T-helper 17 cell (primary cell): ENCODE results near the gene LRP8. TPM values are rescaled to one million over a fixed set of nuclear protein-coding genes. Genes with fewer than 3 reads are reported as not detected.

Experiments
- ATAC-seq: fragments of 150-1000 bp; cut with Tn5 transposase; 2 replicates; pipeline ENCODE4 v1.10.0; 2021; ENCODE audit warnings: mild to moderate bottlenecking, moderate library complexity
- DNase-seq, 3 donors: peaks; one replicate each; pipeline versions ENCODE4 v3.0.0 to v3.0.0-alpha.2; 2020 to 2021
- H3K9me3 ChIP-seq: one replicate; pipeline ENCODE4 v1.7.0; 2013; ENCODE audit warnings: low read length, mild to moderate bottlenecking; ENCODE audit not compliant: control insufficient read depth, poor library complexity, severe bottlenecking
- H3K27ac Mint-ChIP-seq: one replicate; pipeline ENCODE4 v1.8.0; 2022; ENCODE audit warnings: mild to moderate bottlenecking, moderate library complexity, mixed read lengths
- H3K27me3 Mint-ChIP-seq: one replicate; pipeline ENCODE4 v1.8.0; 2022; ENCODE audit warnings: mixed read lengths
- H3K36me3 Mint-ChIP-seq: one replicate; pipeline ENCODE4 v1.8.0; 2022; ENCODE audit warnings: low read depth, mixed read lengths
- H3K4me1 Mint-ChIP-seq: one replicate; pipeline ENCODE4 v1.8.0; 2022; ENCODE audit warnings: mild to moderate bottlenecking, mixed read lengths
- H3K4me3 Mint-ChIP-seq: one replicate; pipeline ENCODE4 v1.8.0; 2022; ENCODE audit warnings: mild to moderate bottlenecking, moderate library complexity, mixed read lengths
- total RNA-seq, 4 donors: library from RNA in 2 of 4; stranded (reverse) in 2 of 4; gene quantifications; one replicate each; pipeline ENCODE4 v1.2.3 and lab custom pipeline; 2022 to 2026

Gene LRP8
- total RNA-seq, 2 donors from 2014 or later, result 15.1 to 18.6 TPM

DNA sequence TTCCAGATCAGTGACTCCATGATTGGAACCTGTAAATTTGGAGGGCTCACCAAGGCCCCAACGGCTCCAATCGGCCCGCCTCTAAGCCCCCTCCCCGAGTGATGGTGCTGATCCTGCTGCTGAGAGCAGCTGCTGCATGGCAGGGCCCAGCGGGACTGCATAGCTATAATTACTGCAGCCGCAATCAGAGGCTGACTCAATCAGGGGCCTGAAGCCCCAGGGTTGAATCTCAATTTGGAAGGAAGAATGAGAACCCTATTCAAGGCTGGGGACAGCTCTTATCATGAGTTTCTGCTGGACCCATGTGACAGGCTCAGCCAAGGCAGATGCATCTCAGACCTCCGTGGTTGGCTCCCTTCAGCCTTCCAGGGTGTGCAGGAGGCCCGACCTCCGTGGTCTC is 46.7 kb downstream of the LRP8 start:
- no peak for ATAC-seq
- H3K9me3 ChIP-seq, result no peaks in the 10 kb centered on the region
- no peaks in the 10 kb centered on the region for H3K36me3 Mint-ChIP-seq
- H3K4me1 Mint-ChIP-seq, result peaks cover 2% of the 10 kb centered on the region
- H3K27ac Mint-ChIP-seq, result no peak overlapping the region
- H3K27me3 Mint-ChIP-seq, result no peaks in the 10 kb centered on the region
- DNase-seq, result no peak
- H3K4me3 Mint-ChIP-seq, result no peak overlapping the region

DNA sequence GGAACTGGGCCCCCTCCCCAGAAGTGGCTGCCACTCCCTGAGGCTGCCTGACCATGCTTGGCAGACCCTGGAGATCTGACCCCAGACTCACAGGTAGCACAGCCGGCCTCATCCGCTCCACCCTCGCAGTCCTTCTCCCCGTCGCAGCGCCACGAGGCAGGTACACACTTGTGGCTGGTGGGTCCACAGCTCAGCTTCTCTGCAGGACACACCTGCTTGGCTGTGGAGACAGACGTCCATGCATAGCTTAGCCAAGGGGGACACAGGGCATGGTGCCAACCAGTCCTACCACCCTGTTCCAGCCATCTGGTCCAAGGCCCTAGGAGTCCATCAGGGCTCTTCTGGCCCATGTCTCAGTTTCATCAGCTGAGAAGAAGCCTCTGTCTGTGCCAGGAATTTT is 47.4 kb downstream of the LRP8 start:
- no peak overlapping the region for H3K4me3 Mint-ChIP-seq
- no peak overlapping the region for H3K27ac Mint-ChIP-seq
- ATAC-seq (no peak), DNase-seq (no peak)
- peaks cover 2% of the 10 kb centered on the region for H3K4me1 Mint-ChIP-seq
- H3K27me3 Mint-ChIP-seq, result no peaks in the 10 kb centered on the region
- no peaks in the 10 kb centered on the region for H3K9me3 ChIP-seq
- H3K36me3 Mint-ChIP-seq, result no peaks in the 10 kb centered on the region

DNA sequence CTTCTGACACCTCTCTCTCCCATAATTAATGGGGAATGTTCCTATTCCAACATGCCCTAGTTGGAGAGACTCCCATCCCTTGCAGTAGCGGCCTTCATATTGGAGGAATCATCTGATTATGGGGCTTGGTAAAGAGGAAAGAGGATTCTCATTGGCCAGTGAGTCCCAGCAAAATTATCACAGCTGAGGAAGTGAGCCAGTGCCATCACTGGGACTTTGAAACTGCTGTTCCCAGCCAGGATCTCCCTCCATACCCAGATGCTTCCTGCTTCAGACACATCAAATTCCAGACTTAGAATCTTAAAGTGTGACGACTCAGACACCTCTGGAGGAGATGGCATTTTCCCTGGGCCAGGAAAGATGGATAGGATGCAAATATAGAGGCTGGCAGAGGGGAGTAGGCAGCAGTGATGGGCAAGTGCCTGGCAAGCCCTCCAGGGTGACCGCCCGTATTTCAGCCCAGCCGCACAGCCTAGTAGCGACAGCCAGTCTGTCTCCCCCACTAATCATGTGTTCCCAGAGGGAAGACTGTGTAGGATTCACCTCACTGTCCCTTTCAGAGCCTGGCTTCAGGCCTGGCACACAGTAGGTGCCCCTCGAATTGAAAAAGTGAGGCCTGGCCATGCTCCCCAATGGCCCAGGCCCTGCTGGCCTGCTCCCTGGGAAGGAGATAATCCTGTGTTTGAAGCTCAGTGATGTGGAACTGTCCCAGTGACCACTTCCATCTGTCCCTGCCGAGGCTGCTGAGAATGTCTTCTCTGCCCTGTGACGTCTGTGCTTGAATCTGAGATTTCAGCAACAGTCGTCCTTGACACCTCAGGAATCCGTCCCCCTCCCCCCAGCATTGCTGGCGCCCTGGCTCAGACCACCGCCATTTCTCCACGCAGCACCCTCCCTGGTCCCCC is 48.3 kb downstream of the LRP8 start:
- ATAC-seq, result no peak
- Mint-ChIP-seq H3K27ac (peak overlapping the region; percentile 37), H3K27me3 (no peaks in the 10 kb centered on the region), H3K36me3 (no peaks in the 10 kb centered on the region), H3K4me3 (no peak overlapping the region), H3K4me1 (peaks cover 2% of the 10 kb centered on the region)
- no peaks in the 10 kb centered on the region for H3K9me3 ChIP-seq
- DNase-seq, result no peak

DNA sequence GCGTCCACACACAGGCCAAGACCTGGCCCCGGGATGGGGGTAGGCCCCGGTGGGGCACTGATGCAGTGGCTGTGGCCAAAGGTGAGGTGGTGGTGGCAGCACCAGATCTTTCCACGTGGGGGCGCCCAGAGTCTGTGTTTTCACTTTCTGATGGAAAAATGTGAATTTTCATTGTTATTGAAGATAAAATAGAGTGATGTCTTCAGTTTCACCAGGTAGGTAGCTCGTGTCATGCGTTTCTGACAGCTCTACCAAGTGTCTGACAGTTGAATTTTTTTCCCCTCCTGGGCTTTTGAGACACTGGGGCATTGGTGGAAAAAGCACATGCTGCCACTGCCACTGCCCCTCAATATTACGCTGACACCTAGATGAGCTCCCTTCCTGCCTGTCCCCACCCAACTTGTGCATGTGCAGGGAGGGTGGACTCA is 49.6 kb downstream of the LRP8 start:
- Mint-ChIP-seq H3K36me3 (peaks cover 2% of the 10 kb centered on the region), H3K4me1 (peaks cover 2% of the 10 kb centered on the region), H3K4me3 (no peak overlapping the region), H3K27me3 (no peaks in the 10 kb centered on the region), H3K27ac (peak overlapping the region; percentile 83)
- H3K9me3 ChIP-seq, result no peaks in the 10 kb centered on the region
- DNase-seq (peak; percentile 47 to 68 (median 54)), ATAC-seq (peak; percentile 75)

DNA sequence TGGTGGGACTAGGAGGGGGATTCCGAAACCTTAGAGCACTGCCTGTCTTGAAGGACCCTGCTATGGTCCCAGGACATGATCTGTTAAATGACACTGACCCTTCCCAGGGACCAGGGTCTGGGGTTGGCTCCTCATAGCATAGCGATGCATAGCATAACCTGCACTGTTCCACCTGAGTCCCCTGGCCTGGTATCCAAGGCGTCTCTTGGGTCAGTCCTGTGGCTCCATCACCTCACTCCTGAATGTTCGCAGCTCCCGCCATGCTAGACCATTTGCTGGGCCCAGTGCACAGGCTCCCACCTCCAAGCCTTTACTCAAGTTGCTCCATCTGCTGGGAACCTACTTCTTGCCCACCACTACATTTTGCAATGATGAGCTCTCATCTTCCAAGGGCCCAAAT is 50.5 kb downstream of the LRP8 start:
- no peaks in the 10 kb centered on the region for H3K9me3 ChIP-seq
- no peak for DNase-seq
- Mint-ChIP-seq H3K27ac (no peak overlapping the region), H3K27me3 (no peaks in the 10 kb centered on the region), H3K4me3 (peak overlapping the region; percentile 53), H3K4me1 (peaks cover 2% of the 10 kb centered on the region), H3K36me3 (peaks cover 2% of the 10 kb centered on the region)
- no peak for ATAC-seq

DNA sequence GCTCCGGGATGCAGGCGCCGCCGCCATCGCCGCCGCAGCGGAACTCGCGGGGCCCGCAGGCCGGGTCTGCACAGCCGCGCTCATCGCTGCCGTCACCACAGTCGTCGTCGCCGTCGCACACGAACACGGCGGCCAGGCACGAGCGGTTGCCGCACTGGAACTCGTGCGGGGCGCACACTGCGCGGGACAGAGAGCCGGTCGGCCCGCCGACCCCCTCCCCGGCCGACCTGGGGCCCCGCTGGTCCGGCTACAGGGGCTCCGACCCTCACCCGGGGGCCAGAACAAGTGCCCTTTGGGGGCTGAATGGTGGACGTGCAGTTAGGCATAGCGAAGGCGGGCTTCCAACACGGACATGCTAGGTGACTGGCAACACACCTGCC is 51.0 kb downstream of the LRP8 start:
- Mint-ChIP-seq H3K36me3 (peaks cover 2% of the 10 kb centered on the region), H3K27ac (no peak overlapping the region), H3K4me1 (peaks cover 2% of the 10 kb centered on the region), H3K4me3 (no peak overlapping the region), H3K27me3 (no peaks in the 10 kb centered on the region)
- no peak for ATAC-seq
- no peaks in the 10 kb centered on the region for H3K9me3 ChIP-seq
- no peak for DNase-seq

DNA sequence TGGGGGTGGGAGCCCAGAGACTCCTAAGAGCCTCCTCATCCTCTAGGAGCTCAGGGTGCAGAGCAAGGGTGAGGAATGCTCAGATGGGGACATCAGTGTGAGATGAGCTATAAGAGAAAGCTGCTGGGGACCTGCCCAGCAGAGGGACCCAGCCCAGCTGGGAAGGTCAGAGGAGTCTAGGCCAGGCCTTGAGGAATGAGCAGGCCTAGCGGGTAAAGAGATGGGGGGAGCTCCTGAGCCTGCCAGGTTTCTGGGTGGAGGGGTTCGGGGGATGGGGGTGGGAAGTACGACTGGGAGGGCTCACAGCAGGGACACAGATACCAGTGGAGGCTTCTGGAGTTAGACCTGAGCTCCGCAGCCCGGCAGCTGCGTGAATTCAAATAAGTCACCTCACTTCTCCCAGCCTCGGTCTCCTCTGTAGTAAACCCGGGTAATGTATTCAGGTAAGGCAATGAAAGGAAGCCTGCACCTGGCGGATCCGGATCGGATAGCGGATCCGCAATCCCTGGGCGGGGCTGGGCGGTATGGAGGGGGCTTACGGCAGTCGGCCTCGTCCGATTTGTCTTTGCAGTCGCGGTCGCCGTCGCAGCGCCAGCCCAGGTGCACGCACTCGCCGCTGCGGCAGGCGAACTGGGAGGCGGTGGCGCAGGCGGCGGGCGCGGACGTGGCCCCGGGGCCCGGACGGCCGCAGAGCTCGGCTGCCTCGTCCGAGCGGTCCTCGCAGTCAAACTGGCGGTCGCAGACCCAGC is 51.5 kb downstream of the LRP8 start:
- H3K4me3 Mint-ChIP-seq, result no peak overlapping the region
- no peaks in the 10 kb centered on the region for H3K27me3 Mint-ChIP-seq
- peaks cover 2% of the 10 kb centered on the region for H3K36me3 Mint-ChIP-seq
- no peak for DNase-seq
- no peak overlapping the region for H3K27ac Mint-ChIP-seq
- no peaks in the 10 kb centered on the region for H3K9me3 ChIP-seq
- no peak for ATAC-seq
- H3K4me1 Mint-ChIP-seq, result peaks cover 2% of the 10 kb centered on the region

- Mint-ChIP-seq H3K4me1 (peaks cover 2% of the 10 kb centered on the region), H3K27ac (no peak overlapping the region), H3K27me3 (no peaks in the 10 kb centered on the region), H3K36me3 (peaks cover 2% of the 10 kb centered on the region), H3K4me3 (no peak overlapping the region)
- DNase-seq (no peak), ATAC-seq (no peak)
- H3K9me3 ChIP-seq, result no peaks in the 10 kb centered on the region
Measured at GRCh38 chr1:53275566-53275965, 52.3 kb downstream of the LRP8 start.

DNA sequence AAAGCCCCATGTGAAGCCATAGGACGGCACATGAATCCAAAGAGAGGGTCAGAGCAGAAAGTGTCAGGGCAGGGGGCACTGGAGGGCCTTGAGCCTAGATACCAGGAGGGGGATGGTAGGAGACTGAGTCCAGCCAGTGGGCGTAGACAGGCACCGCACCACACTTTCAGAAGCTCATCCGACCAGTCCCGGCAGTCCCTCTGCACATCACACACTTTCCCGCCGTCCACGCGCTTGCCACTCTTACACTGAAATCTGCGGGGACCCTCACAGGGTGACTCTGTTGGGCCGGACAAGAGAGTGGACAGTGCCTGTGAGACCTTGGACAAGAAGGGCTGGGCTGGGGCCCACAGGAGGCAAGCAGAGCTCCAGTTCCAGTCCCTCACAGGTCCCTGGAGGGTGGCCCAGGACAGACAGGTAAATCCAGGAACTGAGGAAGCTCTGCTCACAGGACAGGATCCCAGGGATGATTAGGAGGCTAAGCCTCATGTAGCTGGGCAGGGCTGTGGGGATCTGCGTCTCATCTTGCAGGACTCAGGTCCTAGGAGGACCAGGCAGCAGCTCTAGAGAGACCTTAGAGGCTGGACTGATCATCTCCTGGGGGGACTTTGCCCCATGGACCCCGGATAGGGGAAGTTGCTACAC is 53.2 kb downstream of the LRP8 start:
- H3K4me1 Mint-ChIP-seq, result peaks cover 6% of the 10 kb centered on the region
- H3K36me3 Mint-ChIP-seq, result peaks cover 5% of the 10 kb centered on the region
- H3K27ac Mint-ChIP-seq, result no peak overlapping the region
- DNase-seq (no peak), ATAC-seq (no peak)
- H3K9me3 ChIP-seq, result no peaks in the 10 kb centered on the region
- no peaks in the 10 kb centered on the region for H3K27me3 Mint-ChIP-seq
- no peak overlapping the region for H3K4me3 Mint-ChIP-seq

GRCh38 chr1:53274026-53274425 is 53.8 kb downstream of the LRP8 start:
- peaks cover 8% of the 10 kb centered on the region for H3K4me1 Mint-ChIP-seq
- H3K27me3 Mint-ChIP-seq, result no peaks in the 10 kb centered on the region
- H3K27ac Mint-ChIP-seq, result no peak overlapping the region
- DNase-seq (no peak), ATAC-seq (no peak)
- peaks cover 7% of the 10 kb centered on the region for H3K36me3 Mint-ChIP-seq
- H3K4me3 Mint-ChIP-seq, result no peak overlapping the region
- H3K9me3 ChIP-seq, result no peaks in the 10 kb centered on the region

GRCh38 chr1:53273526-53273925 is 54.3 kb downstream of the LRP8 start:
- peaks cover 8% of the 10 kb centered on the region for H3K4me1 Mint-ChIP-seq
- no peaks in the 10 kb centered on the region for H3K27me3 Mint-ChIP-seq
- H3K9me3 ChIP-seq, result no peaks in the 10 kb centered on the region
- H3K27ac Mint-ChIP-seq, result no peak overlapping the region
- peaks cover 12% of the 10 kb centered on the region for H3K36me3 Mint-ChIP-seq
- H3K4me3 Mint-ChIP-seq, result no peak overlapping the region
- DNase-seq (no peak), ATAC-seq (no peak)

DNA sequence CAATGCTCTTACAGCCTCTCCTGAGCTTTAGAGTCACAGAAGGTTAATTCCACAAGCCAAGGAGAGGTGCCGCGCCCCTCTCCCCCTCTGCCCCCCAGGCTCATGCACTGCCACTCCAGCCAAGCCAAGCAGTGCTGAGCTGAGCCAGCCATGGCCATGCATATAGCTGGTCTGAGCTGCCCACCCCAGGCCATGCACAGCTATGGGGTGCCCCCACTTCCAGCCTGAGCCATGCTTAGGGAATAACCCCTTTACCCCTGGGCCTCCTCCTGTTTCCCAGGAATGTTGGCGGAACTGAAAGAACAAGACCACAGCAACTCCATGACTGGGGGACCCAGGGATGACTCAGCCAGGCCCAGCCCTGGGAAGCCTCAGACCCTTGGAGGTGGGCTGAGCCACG is 55.5 kb downstream of the LRP8 start:
- H3K4me1 Mint-ChIP-seq, result peaks cover 6% of the 10 kb centered on the region
- no peaks in the 10 kb centered on the region for H3K9me3 ChIP-seq
- no peaks in the 10 kb centered on the region for H3K27me3 Mint-ChIP-seq
- no peak for DNase-seq
- no peak overlapping the region for H3K4me3 Mint-ChIP-seq
- no peak for ATAC-seq
- H3K27ac Mint-ChIP-seq, result no peak overlapping the region
- peaks cover 13% of the 10 kb centered on the region for H3K36me3 Mint-ChIP-seq

GRCh38 chr1:53271446-53272090 is 56.3 kb downstream of the LRP8 start:
- DNase-seq, result no peak
- H3K27me3 Mint-ChIP-seq, result no peaks in the 10 kb centered on the region
- peaks cover 6% of the 10 kb centered on the region for H3K4me1 Mint-ChIP-seq
- no peaks in the 10 kb centered on the region for H3K9me3 ChIP-seq
- no peak overlapping the region for H3K27ac Mint-ChIP-seq
- ATAC-seq, result no peak
- no peak overlapping the region for H3K4me3 Mint-ChIP-seq
- H3K36me3 Mint-ChIP-seq, result peaks cover 13% of the 10 kb centered on the region
